Neutrophil (primary cell): ENCODE results near the gene PDE8B.

ENCODE experiments used
- H3K27ac ChIP-seq: fragments of 200-600 bp; sonication (generic); 2 replicates; pipeline ENCODE4 v1.5.1; 2016; ENCODE audit warnings: mild to moderate bottlenecking, moderate library complexity
- H3K27me3 ChIP-seq: fragments of 200-600 bp; sonication (generic); 2 replicates; pipeline ENCODE4 v1.6.0; 2016; ENCODE audit warnings: mild to moderate bottlenecking
- H3K36me3 ChIP-seq: fragments of 200-600 bp; sonication (generic); 2 replicates; pipeline ENCODE4 v1.5.1; 2017
- H3K4me1 ChIP-seq, 2 experiments: fragments of 200-600 bp in 1 of 2; sonication (generic) in 1 of 2; 1 replicate in 1 of 2; 2 replicates in 1 of 2; pipeline versions ENCODE4 v1.5.1 to v1.6.1; 2013 to 2016; ENCODE audit warnings: low read depth in 1 of 2, low read length in 1 of 2, mild to moderate bottlenecking in 1 of 2, moderate library complexity in 1 of 2; ENCODE audit not compliant: control insufficient read depth in 1 of 2, insufficient read depth in 1 of 2
- H3K4me3 ChIP-seq, 2 experiments: fragments of 200-600 bp in 1 of 2; sonication (generic) in 1 of 2; 1 replicate in 1 of 2; 2 replicates in 1 of 2; pipeline ENCODE4 v1.5.1; 2013 to 2016; ENCODE audit warnings: low read depth in 1 of 2, low read length in 1 of 2, mild to moderate bottlenecking in 1 of 2, moderate library complexity in 1 of 2
- H3K9me3 ChIP-seq: fragments of 200-600 bp; sonication (generic); 2 replicates; pipeline ENCODE4 v1.5.1; 2016
- TF ChIP-seq, protein P1 (sequence below): fragments of 200-600 bp; sonication (generic); IDR thresholded peaks from 2 replicates; pipeline ENCODE4 v1.5.1; 2016; ENCODE audit warnings: antibody characterized with exemption

PDE8B gene

DNA sequence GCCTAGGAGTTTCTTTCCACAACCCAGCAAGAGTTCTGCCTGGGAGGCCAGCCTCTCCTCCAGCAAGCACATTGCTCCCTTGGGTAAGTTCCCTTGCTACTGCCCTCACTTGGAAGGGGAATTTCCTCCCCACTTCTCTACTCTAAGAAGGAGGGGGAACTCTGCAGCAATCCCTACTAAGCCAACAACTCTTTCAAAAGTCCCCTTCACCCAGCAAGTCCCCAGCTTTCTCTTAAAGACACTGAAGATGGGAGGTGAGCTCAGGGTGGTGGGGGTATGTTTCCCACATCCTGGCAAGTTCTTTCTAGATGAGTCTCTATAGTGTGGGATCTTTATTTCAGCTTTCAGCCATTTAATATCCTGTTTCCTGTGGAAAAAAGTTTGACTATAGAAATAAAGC, 49.0 kb downstream of the PDE8B start:
- H3K27me3 ChIP-seq, result no peaks in the 10 kb centered on the region
- TF ChIP-seq, protein P1, sequence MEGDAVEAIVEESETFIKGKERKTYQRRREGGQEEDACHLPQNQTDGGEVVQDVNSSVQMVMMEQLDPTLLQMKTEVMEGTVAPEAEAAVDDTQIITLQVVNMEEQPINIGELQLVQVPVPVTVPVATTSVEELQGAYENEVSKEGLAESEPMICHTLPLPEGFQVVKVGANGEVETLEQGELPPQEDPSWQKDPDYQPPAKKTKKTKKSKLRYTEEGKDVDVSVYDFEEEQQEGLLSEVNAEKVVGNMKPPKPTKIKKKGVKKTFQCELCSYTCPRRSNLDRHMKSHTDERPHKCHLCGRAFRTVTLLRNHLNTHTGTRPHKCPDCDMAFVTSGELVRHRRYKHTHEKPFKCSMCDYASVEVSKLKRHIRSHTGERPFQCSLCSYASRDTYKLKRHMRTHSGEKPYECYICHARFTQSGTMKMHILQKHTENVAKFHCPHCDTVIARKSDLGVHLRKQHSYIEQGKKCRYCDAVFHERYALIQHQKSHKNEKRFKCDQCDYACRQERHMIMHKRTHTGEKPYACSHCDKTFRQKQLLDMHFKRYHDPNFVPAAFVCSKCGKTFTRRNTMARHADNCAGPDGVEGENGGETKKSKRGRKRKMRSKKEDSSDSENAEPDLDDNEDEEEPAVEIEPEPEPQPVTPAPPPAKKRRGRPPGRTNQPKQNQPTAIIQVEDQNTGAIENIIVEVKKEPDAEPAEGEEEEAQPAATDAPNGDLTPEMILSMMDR, result no peak

DNA sequence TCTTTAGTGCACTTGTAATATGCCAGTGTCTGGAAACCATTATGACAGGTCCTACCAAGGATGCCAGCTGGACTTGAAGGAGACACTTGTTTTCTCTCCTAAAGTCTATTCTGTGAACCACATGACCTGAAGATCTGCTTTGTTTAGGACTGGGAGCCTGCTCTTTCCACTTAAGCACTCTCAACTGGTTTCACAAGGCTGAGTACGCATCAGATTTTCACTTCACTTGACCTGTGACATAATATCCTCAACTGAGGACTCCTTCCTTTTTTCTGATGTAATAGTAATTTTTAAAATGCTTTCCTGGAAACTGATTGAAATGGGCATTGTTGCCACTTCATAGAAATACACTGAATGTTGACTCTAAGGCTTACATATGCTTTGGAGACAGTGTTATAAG, 52.2 kb downstream of the PDE8B start:
- no peaks in the 10 kb centered on the region for H3K36me3 ChIP-seq
- TF ChIP-seq, protein P1, result no peak
- no peaks in the 10 kb centered on the region for H3K4me1 ChIP-seq

More for the DNA sequence above, 49.0 kb downstream of the PDE8B start:
- H3K4me1 ChIP-seq, result no peaks in the 10 kb centered on the region
- no peak overlapping the region for H3K4me3 ChIP-seq
- no peaks in the 10 kb centered on the region for H3K9me3 ChIP-seq
- no peaks in the 10 kb centered on the region for H3K36me3 ChIP-seq
- no peak overlapping the region for H3K27ac ChIP-seq

DNA sequence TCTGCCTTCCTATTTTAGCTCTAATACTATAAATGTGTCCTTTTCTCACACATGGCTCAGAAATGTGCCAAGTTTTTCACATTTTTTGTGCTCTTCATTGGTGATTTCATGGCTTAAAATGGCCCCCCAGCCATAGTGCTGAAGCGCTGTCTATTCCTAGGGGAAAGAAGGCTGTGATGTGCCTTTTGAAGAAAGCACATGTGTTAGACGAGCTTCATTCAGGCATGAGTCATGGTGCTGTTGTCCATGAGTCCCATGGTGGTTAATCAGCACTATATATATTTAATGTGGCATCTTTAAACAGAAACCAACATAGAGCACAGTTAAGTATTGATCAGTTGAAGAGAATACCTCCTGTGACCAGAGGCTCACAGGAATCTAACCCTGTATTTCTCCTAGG, 55.8 kb downstream of the PDE8B start:
- no peaks in the 10 kb centered on the region for H3K36me3 ChIP-seq
- TF ChIP-seq, protein P1, result no peak
- no peaks in the 10 kb centered on the region for H3K4me1 ChIP-seq
- no peak overlapping the region for H3K4me3 ChIP-seq
- H3K27ac ChIP-seq, result no peak overlapping the region
- H3K9me3 ChIP-seq, result no peaks in the 10 kb centered on the region
- no peaks in the 10 kb centered on the region for H3K27me3 ChIP-seq

More for the DNA sequence above, 52.2 kb downstream of the PDE8B start:
- H3K4me3 ChIP-seq, result no peak overlapping the region
- no peaks in the 10 kb centered on the region for H3K27me3 ChIP-seq
- H3K9me3 ChIP-seq, result no peaks in the 10 kb centered on the region
- H3K27ac ChIP-seq, result no peak overlapping the region

DNA sequence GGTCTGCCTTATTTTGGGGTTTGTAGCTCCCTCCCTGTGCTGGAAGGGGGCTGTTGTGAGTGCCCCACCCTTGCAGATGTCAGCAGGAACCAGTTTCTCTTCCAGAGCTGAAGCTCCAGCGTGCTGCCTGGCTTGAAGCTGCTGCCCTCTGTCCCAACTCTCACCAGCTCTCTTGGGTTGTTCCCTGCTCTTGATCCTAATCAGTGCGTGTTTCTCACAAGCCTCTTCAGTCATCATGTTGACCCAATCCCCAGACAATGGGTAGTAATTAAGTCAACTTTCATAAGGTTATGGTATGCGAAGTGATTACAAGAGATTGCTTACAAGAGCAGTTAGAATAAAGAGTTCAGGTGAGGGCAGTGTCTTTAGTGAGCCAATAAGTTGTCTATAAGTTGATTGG, 57.0 kb downstream of the PDE8B start:
- no peak overlapping the region for H3K4me3 ChIP-seq
- no peaks in the 10 kb centered on the region for H3K9me3 ChIP-seq

DNA sequence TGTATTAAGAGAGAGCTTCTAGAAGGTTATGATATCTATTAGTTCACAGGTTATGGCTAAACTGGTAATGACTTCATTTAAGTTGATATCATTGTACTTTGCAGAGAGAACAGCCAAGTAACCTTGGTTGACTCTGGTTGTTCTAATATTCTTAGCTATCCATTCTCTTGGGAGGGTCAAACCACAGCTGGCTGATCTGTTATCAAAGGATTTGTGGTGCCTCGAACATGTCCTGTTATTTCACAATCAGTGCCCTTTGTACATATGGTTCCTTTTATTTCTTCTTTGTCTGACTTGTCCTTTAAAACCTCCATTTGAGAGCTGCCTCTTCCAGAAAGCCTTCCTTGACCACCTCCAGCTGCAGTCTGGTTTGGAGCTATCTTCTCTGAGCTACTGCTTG, 61.7 kb downstream of the PDE8B start:
- Histone ChIP-seq H3K27me3 (no peaks in the 10 kb centered on the region), H3K4me3 (no peak overlapping the region), H3K36me3 (no peaks in the 10 kb centered on the region), H3K9me3 (no peaks in the 10 kb centered on the region), H3K27ac (no peak overlapping the region), H3K4me1 (no peaks in the 10 kb centered on the region)
- TF ChIP-seq, protein P1, result no peak

More for the DNA sequence above, 57.0 kb downstream of the PDE8B start:
- H3K4me1 ChIP-seq, result no peaks in the 10 kb centered on the region
- no peaks in the 10 kb centered on the region for H3K27me3 ChIP-seq
- no peak overlapping the region for H3K27ac ChIP-seq
- TF ChIP-seq, protein P1, result no peak
- no peaks in the 10 kb centered on the region for H3K36me3 ChIP-seq

DNA sequence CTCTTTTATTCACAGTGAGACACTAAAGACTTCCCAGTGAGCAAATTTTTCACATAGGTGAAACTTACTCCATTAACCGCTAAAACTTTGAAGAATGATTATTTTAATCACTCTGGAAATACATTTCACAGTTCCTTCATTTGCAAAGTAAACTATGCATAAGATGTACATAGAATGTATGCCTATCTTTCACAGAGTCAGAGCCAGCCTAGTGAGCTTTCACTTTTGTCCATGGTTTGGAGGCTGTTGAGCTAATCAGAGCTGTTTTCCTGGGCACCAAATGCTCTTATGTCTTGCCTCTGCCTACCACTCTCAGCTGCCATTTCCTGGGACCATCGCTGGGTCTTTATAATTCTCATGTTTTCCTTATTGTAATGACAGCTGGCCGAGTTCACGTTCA, 67.3 kb downstream of the PDE8B start:
- TF ChIP-seq, protein P1, result no peak
- Histone ChIP-seq H3K4me1 (no peaks in the 10 kb centered on the region), H3K9me3 (no peaks in the 10 kb centered on the region), H3K27me3 (no peaks in the 10 kb centered on the region), H3K27ac (no peak overlapping the region), H3K36me3 (no peaks in the 10 kb centered on the region), H3K4me3 (no peak overlapping the region)
